HG02678 (cell line): ENCODE measurements around the gene SNX10.

Experiments
- ATAC-seq: cut with Tn5 transposase; IDR thresholded peaks from one replicate; pipeline ENCODE4 v1.9.1; 2021; ENCODE audit warnings: mild to moderate bottlenecking, moderate library complexity; ENCODE audit not compliant: unreplicated experiment

SNX10 gene

GRCh38 chr7:26295586-26295985, 3.9 kb downstream of the SNX10 start:
- no peak for ATAC-seq

GRCh38 chr7:26298472-26299058, 6.9 kb downstream of the SNX10 start:
- ATAC-seq: no peak

- ATAC-seq: peak; percentile 69
These were observed 13.6 kb downstream of the SNX10 start for GRCh38 chr7:26305090-26305868.

- ATAC-seq: no peak
These were observed 14.4 kb downstream of the SNX10 start for GRCh38 chr7:26305869-26306665.

- no peak for ATAC-seq
These were observed 15.1 kb downstream of the SNX10 start for GRCh38 chr7:26306790-26307189.

- ATAC-seq: no peak
These were observed 15.6 kb downstream of the SNX10 start for GRCh38 chr7:26307226-26307625.

GRCh38 chr7:26307791-26308190, 16.1 kb downstream of the SNX10 start:
- ATAC-seq: no peak

- ATAC-seq: no peak
These were observed 16.9 kb downstream of the SNX10 start for GRCh38 chr7:26308551-26308950.

- ATAC-seq: no peak
These were observed 17.4 kb downstream of the SNX10 start for GRCh38 chr7:26309089-26309488.

GRCh38 chr7:26311798-26312197, 20.1 kb downstream of the SNX10 start:
- ATAC-seq: no peak

- no peak for ATAC-seq
These were observed 25.5 kb downstream of the SNX10 start for GRCh38 chr7:26317211-26317610.

GRCh38 chr7:26318921-26319320, 27.3 kb downstream of the SNX10 start:
- no peak for ATAC-seq

GRCh38 chr7:26319636-26320035, 28.0 kb downstream of the SNX10 start:
- ATAC-seq: no peak

GRCh38 chr7:26320878-26321277, 29.2 kb downstream of the SNX10 start:
- no peak for ATAC-seq

GRCh38 chr7:26321435-26321834, 29.8 kb downstream of the SNX10 start:
- ATAC-seq: no peak

GRCh38 chr7:26326211-26326610, 34.5 kb downstream of the SNX10 start:
- no peak for ATAC-seq

GRCh38 chr7:26328498-26329390, 37.1 kb downstream of the SNX10 start:
- no peak for ATAC-seq

GRCh38 chr7:26329520-26330255, 38.0 kb downstream of the SNX10 start:
- peak; percentile 72 for ATAC-seq

GRCh38 chr7:26331113-26331512, 39.5 kb downstream of the SNX10 start:
- no peak for ATAC-seq

- ATAC-seq: no peak
These were observed 40.1 kb downstream of the SNX10 start for GRCh38 chr7:26331789-26332188.
